NK-92 (cell line): Measurements from ENCODE around the gene NDUFS1.
"Not testable (repeated sequence)": the region's sequence is repeated elsewhere in the genome, so short reads cannot be mapped to it uniquely, and the experiment has no call there.

Experiments used
- DNase-seq: peaks from one replicate; lab custom pipeline; 2025; ENCODE audit not compliant: unreplicated experiment; lab: John Stamatoyannopoulos, UW

The NDUFS1 gene

GRCh38 chr2:206163251-206163880 lies 4.1 kb upstream of the NDUFS1 start:
- no peak for DNase-seq

GRCh38 chr2:206162401-206162800 lies 3.2 kb upstream of the NDUFS1 start:
- DNase-seq: not testable (repeated sequence)

- DNase-seq: no peak
These were observed 1.5 kb upstream of the NDUFS1 start for GRCh38 chr2:206160807-206161179.

- no peak for DNase-seq
These were observed 1.0 kb upstream of the NDUFS1 start for GRCh38 chr2:206160125-206160806.

- DNase-seq: no peak
These were observed 490 bp downstream of the NDUFS1 start for GRCh38 chr2:206158563-206159345.

- DNase-seq: not testable (repeated sequence)
These were observed 2.2 kb downstream of the NDUFS1 start for GRCh38 chr2:206157014-206157413.

- DNase-seq: no peak
These were observed 5.0 kb downstream of the NDUFS1 start for GRCh38 chr2:206154197-206154596.

- no peak for DNase-seq
These were observed 8.6 kb downstream of the NDUFS1 start for GRCh38 chr2:206150631-206151030.

- no peak for DNase-seq
These were observed 9.1 kb downstream of the NDUFS1 start for GRCh38 chr2:206150168-206150567.

GRCh38 chr2:206149330-206149729 lies 9.9 kb downstream of the NDUFS1 start:
- no peak for DNase-seq

- DNase-seq: no peak
These were observed 13.6 kb downstream of the NDUFS1 start for GRCh38 chr2:206145665-206146064.

- no peak for DNase-seq
These were observed 14.9 kb downstream of the NDUFS1 start for GRCh38 chr2:206144383-206144782.

GRCh38 chr2:206143451-206143850 lies 15.8 kb downstream of the NDUFS1 start:
- DNase-seq: no peak

- DNase-seq: no peak
These were observed 31.6 kb downstream of the NDUFS1 start for GRCh38 chr2:206127656-206128055.

- DNase-seq: no peak
These were observed 33.3 kb downstream of the NDUFS1 start for GRCh38 chr2:206125901-206126300.

GRCh38 chr2:206122569-206122968 lies 36.7 kb downstream of the NDUFS1 start:
- DNase-seq: not testable (repeated sequence)

- DNase-seq: no peak
These were observed 43.0 kb downstream of the NDUFS1 start for GRCh38 chr2:206116278-206116677.

GRCh38 chr2:206115026-206115578 lies 44.1 kb downstream of the NDUFS1 start:
- no peak for DNase-seq

- DNase-seq: no peak
These were observed 46.2 kb downstream of the NDUFS1 start for GRCh38 chr2:206112846-206113547.

GRCh38 chr2:206112108-206112507 lies 47.1 kb downstream of the NDUFS1 start:
- DNase-seq: no peak

GRCh38 chr2:206108713-206109112 lies 50.5 kb downstream of the NDUFS1 start:
- DNase-seq: no peak
